Measurements from ENCODE around the gene ZSWIM7. TPM values are rescaled to one million over a fixed set of nuclear protein-coding genes. Genes with fewer than 3 reads are reported as not detected.

Gene ZSWIM7
- total RNA-seq, 1 donor from 2014 or later, result 43.9 TPM

- H3K4me2 ChIP-seq, result no peak overlapping the region
- H3K9me3 ChIP-seq (ENCODE audit: low read depth), result no peaks in the 10 kb centered on the region
- H3K4me1 ChIP-seq, result no peaks in the 10 kb centered on the region
- Mint-ChIP-seq H3K27me3 (ENCODE audit: insufficient read depth, low read depth) (no peaks in the 10 kb centered on the region), H3K4me3 (no peak overlapping the region), H3K4me1 (no peaks in the 10 kb centered on the region), H3K9me3 (no peaks in the 10 kb centered on the region), H3K27ac (no peak overlapping the region), H3K36me3 (peaks cover 48% of the 10 kb centered on the region)
- H3K9ac ChIP-seq, result no peak overlapping the region
- H3K79me2 ChIP-seq (ENCODE audit: low read depth), result peaks cover 13% of the 10 kb centered on the region
- peaks cover 19% of the 10 kb centered on the region for H3K36me3 ChIP-seq
- peaks cover 3% of the 10 kb centered on the region for H4K20me1 ChIP-seq (ENCODE audit: low read depth)
- H3K4me3 ChIP-seq, result no peak overlapping the region
- no peak overlapping the region for H2AFZ ChIP-seq (replicated peaks)
- DNase-seq (ENCODE audit: low spot score), result no peak
- no peaks in the 10 kb centered on the region for H3F3A ChIP-seq (ENCODE audit: low read depth)
- no peaks in the 10 kb centered on the region for H3K27me3 ChIP-seq
- no peak for TF ChIP-seq EZH2phosphoT487 (IDR thresholded peaks at IDR 0.05)
- TF ChIP-seq EZH2 (IDR thresholded peaks at IDR 0.05), result no peak
- TF ChIP-seq CTCF (IDR thresholded peaks at IDR 0.05), result no peak
- H3K27ac ChIP-seq, result no peak overlapping the region
These were observed 7.9 kb upstream of the ZSWIM7 start for GRCh38 chr17:16007439-16007838.

DNA sequence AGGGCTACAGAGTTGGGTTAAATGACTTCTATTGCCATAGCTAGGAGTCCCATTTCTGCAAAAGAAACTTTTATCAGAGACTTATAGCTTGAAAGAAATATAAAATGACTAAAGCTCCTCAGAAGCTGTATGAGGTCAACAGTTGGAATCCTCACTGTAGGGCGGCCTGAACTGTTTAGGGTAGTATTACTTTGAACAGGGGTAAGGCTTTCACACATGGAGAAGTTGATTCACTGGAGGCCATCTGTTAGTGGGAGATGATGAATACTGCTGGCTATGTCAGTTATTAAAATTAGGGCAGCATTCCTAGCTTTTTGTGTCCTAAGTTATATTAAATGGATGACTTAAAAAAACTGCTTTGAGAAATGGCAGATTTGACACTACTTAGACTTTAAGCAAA is 6.1 kb upstream of the ZSWIM7 start:
- no peak overlapping the region for H3K4me2 ChIP-seq
- peaks cover 7% of the 10 kb centered on the region for H3K4me1 Mint-ChIP-seq
- H3K9ac ChIP-seq, result no peak overlapping the region
- no peaks in the 10 kb centered on the region for H3F3A ChIP-seq (ENCODE audit: low read depth)
- H3K4me1 ChIP-seq, result peaks cover 4% of the 10 kb centered on the region
- no peak for DNase-seq (ENCODE audit: low spot score)
- no peaks in the 10 kb centered on the region for H3K27me3 Mint-ChIP-seq (ENCODE audit: insufficient read depth, low read depth)
- no peaks in the 10 kb centered on the region for H3K9me3 ChIP-seq (ENCODE audit: low read depth)
- peaks cover 36% of the 10 kb centered on the region for H3K36me3 ChIP-seq
- peaks cover 63% of the 10 kb centered on the region for H3K36me3 Mint-ChIP-seq
- no peak overlapping the region for H3K4me3 Mint-ChIP-seq
- H2AFZ ChIP-seq (replicated peaks), result no peak overlapping the region
- peaks cover 23% of the 10 kb centered on the region for H3K79me2 ChIP-seq (ENCODE audit: low read depth)
- H4K20me1 ChIP-seq (ENCODE audit: low read depth), result peaks cover 3% of the 10 kb centered on the region
- no peaks in the 10 kb centered on the region for H3K27me3 ChIP-seq
- no peak overlapping the region for H3K27ac Mint-ChIP-seq
- H3K9me3 Mint-ChIP-seq, result peaks cover 9% of the 10 kb centered on the region
- H3K27ac ChIP-seq, result no peak overlapping the region
- TF ChIP-seq EZH2phosphoT487 (IDR thresholded peaks at IDR 0.05) (no peak), CTCF (IDR thresholded peaks at IDR 0.05) (no peak), EZH2 (IDR thresholded peaks at IDR 0.05) (no peak)
- no peak overlapping the region for H3K4me3 ChIP-seq

DNA sequence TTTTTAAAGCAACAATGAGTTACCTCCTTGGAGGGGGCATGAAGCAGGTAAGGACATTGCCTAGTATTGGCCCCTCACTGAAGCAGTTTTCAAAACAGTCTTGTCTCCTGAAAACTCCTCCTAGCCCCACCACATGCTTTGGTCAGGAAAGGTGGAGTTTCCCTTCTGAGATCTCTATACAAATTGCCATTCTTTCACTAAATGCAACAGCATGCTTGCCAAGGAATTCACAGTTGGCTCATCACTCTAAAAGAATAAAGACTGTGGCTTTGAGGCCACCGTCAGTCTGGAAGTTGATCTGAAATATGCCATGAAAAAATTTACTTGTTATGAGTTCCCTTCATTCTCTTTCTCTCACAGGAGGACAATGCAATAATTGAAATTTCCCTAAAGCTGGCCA is 4.3 kb upstream of the ZSWIM7 start:
- Mint-ChIP-seq H3K36me3 (peaks cover 60% of the 10 kb centered on the region), H3K4me1 (peaks cover 9% of the 10 kb centered on the region), H3K9me3 (peaks cover 9% of the 10 kb centered on the region)

More for the DNA sequence above, 4.3 kb upstream of the ZSWIM7 start:
- no peak overlapping the region for H3K4me3 Mint-ChIP-seq
- peaks cover 28% of the 10 kb centered on the region for H3K36me3 ChIP-seq
- no peak overlapping the region for H2AFZ ChIP-seq (replicated peaks)
- H3K4me3 ChIP-seq, result no peak overlapping the region
- no peaks in the 10 kb centered on the region for H3K27me3 Mint-ChIP-seq (ENCODE audit: insufficient read depth, low read depth)
- peaks cover 27% of the 10 kb centered on the region for H3K79me2 ChIP-seq (ENCODE audit: low read depth)
- TF ChIP-seq EZH2phosphoT487 (IDR thresholded peaks at IDR 0.05), result no peak
- TF ChIP-seq CTCF (IDR thresholded peaks at IDR 0.05), result no peak
- TF ChIP-seq EZH2 (IDR thresholded peaks at IDR 0.05), result no peak
- H3K27ac ChIP-seq, result no peak overlapping the region
- H3K9me3 ChIP-seq (ENCODE audit: low read depth), result no peaks in the 10 kb centered on the region
- no peak overlapping the region for H3K9ac ChIP-seq
- H3K4me1 ChIP-seq, result peaks cover 6% of the 10 kb centered on the region
- H3K4me2 ChIP-seq, result no peak overlapping the region
- peaks cover 12% of the 10 kb centered on the region for H3F3A ChIP-seq (ENCODE audit: low read depth)
- no peak for DNase-seq (ENCODE audit: low spot score)
- no peaks in the 10 kb centered on the region for H3K27me3 ChIP-seq
- H3K27ac Mint-ChIP-seq, result no peak overlapping the region
- peaks cover 10% of the 10 kb centered on the region for H4K20me1 ChIP-seq (ENCODE audit: low read depth)
